ENCODE data around the gene KIF11. TPM values are rescaled to one million over a fixed set of nuclear protein-coding genes. Genes with fewer than 3 reads are reported as not detected.

KIF11 gene
- total RNA-seq, result 1.8 TPM
- long read RNA-seq, full-length matches to known transcripts, result 1 of 1 reads
- long read RNA-seq, partial matches to known transcripts, result 0 of 1 reads
- long read RNA-seq, other reads (novel, unspliced or antisense), result 0 of 1 reads

DNA sequence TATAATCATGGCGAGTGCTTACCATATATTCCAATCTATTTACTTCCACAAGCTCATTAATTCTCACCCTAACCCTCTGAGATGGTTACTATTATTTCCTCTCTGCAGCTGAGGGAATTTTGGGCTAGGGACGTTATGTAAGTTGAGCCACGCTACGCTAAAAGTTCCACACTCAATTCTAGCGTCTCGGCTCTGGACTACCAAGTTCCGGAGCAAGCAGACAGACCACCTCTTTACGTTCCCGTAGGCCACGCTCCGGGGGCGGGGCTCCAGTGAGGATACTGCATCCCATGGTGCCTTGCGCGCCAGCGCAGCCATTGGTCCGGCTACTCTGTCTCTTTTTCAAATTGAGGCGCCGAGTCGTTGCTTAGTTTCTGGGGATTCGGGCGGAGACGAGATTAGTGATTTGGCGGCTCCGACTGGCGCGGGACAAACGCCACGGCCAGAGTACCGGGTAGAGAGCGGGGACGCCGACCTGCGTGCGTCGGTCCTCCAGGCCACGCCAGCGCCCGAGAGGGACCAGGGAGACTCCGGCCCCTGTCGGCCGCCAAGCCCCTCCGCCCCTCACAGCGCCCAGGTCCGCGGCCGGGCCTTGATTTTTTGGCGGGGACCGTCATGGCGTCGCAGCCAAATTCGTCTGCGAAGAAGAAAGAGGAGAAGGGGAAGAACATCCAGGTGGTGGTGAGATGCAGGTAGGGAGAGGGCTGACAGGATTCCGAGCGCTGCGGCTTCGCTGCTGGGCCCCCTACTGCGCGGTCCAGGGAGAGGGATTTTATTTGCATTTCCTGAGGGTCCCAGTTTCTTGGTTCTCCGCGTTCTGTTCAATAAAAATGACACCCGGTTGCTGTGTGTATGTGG, at the start of gene KIF11:
Gene KIF11 (plus strand): TSS at position 370 of the 858 bp plus-strand sequence. CDS start 246 bp downstream, at position 616.
- TF ChIP-seq CTCF (IDR thresholded peaks at IDR 0.05), result no peak
- DNase-seq, result peak; percentile 99
- peaks cover 15% of the 10 kb centered on the region for H3K4me1 ChIP-seq
- peak within 1 kb of the TSS; percentile 95 for H3K27ac ChIP-seq
- no peaks in the 10 kb centered on the region for H3K36me3 ChIP-seq
- H3K4me3 ChIP-seq, result peak within 1 kb of the TSS; percentile 71
- intact Hi-C loops (cut with DNase I), result no loop called here
- peak; percentile 97 to 98 for ATAC-seq
- H3K27me3 ChIP-seq (ENCODE audit: low read depth), result no peaks in the 10 kb centered on the region
- no peaks in the 10 kb centered on the region for H3K9me3 ChIP-seq

GRCh38 chr10:92544296-92544695, 48.6 kb upstream of the KIF11 start:
- H3K4me3 ChIP-seq, result no peak overlapping the region
- ATAC-seq, result peak; percentile 66 to 71
- no peak for TF ChIP-seq CTCF (IDR thresholded peaks at IDR 0.05)
- intact Hi-C loops (cut with DNase I), result no loop called here
- H3K27ac ChIP-seq, result no peak overlapping the region
- H3K9me3 ChIP-seq, result no peaks in the 10 kb centered on the region
- no peaks in the 10 kb centered on the region for H3K27me3 ChIP-seq (ENCODE audit: low read depth)
- H3K36me3 ChIP-seq, result peaks cover 9% of the 10 kb centered on the region
- H3K4me1 ChIP-seq, result peaks cover 11% of the 10 kb centered on the region
- DNase-seq, result no peak

DNA sequence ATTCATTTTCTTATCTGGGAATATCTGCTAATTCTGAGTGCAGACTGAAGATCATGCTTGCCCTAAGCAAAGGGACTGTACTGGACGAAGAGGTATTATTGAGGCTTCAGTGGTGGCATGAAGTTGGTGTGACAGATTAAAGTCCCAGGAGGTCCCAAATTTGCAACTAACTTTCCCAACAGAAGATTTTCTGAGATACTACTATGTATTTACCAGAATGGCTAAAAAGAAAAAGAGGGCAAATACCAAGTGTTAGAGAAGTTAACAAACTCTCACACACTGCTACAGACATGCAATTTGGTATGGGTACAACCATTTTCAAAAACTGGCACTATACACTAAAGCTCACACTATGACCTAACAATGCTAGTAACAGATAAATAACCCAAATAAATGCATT, 47.4 kb upstream of the KIF11 start:
- no peaks in the 10 kb centered on the region for H3K27me3 ChIP-seq (ENCODE audit: low read depth)
- H3K36me3 ChIP-seq, result peaks cover 9% of the 10 kb centered on the region
- DNase-seq, result no peak
- TF ChIP-seq CTCF (IDR thresholded peaks at IDR 0.05), result no peak
- H3K4me3 ChIP-seq, result no peak overlapping the region
- intact Hi-C loops (cut with DNase I), result no loop called here
- ATAC-seq, result no peak
- peaks cover 11% of the 10 kb centered on the region for H3K4me1 ChIP-seq
- H3K27ac ChIP-seq, result no peak overlapping the region
- H3K9me3 ChIP-seq, result no peaks in the 10 kb centered on the region

DNA sequence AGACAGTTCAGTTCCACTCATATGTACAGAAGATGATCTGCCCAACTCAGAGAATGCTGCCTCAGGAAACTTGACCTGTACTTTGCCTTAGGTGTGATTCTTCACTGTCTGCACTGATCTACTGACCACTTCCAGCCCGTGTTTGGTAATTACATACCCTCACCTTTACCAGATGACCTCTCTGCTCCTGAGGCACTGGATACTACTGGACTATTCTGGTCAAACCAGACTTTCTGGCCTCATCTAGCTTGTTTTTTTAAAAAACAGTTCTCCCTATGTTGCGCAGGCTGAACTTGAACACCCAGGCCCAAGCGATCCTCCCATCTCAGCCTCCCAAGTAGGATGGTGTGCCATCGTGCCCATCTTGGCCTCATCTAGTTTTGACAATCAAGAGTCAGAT, 45.3 kb upstream of the KIF11 start:
- Histone ChIP-seq H3K4me3 (no peak overlapping the region), H3K36me3 (peaks cover 15% of the 10 kb centered on the region), H3K27ac (no peak overlapping the region), H3K9me3 (no peaks in the 10 kb centered on the region), H3K4me1 (peaks cover 11% of the 10 kb centered on the region), H3K27me3 (ENCODE audit: low read depth) (no peaks in the 10 kb centered on the region)
- intact Hi-C loops (cut with DNase I), result no loop called here
- no peak for ATAC-seq
- no peak for DNase-seq
- TF ChIP-seq CTCF (IDR thresholded peaks at IDR 0.05), result no peak

DNA sequence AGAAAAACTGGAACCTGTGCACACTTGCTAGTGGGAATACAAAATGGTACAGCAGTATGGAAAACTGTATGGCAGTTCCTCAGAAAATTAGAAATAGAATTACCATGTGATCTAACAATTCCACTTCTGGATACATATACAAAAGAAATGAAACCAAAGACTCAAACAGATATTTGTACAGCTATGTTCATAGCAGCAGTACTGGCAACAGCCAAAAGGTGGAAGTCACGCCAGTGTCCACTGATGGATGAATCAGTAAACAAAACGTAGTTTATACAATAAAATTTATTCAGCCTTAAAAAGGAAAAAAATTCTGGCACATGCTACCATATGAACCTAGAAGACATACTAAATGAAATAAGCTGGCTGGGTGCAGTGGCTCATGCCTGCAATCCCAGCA, 42.0 kb upstream of the KIF11 start:
- ATAC-seq (no peak), DNase-seq (no peak)
- intact Hi-C loops (cut with DNase I), result no loop called here
- no peaks in the 10 kb centered on the region for H3K27me3 ChIP-seq (ENCODE audit: low read depth)
- H3K27ac ChIP-seq, result no peak overlapping the region
- TF ChIP-seq CTCF (IDR thresholded peaks at IDR 0.05), result no peak
- H3K4me3 ChIP-seq, result no peak overlapping the region
- no peaks in the 10 kb centered on the region for H3K4me1 ChIP-seq
- peaks cover 8% of the 10 kb centered on the region for H3K9me3 ChIP-seq
- peaks cover 29% of the 10 kb centered on the region for H3K36me3 ChIP-seq

Data from lower lobe of right lung (tissue), 2 donors.